GM21723 (cell line): ENCODE data around the gene KIAA0825.

Experiments
- ATAC-seq: cut with Tn5 transposase; IDR thresholded peaks from one replicate; pipeline ENCODE4 v1.9.1; 2021; ENCODE audit warnings: mild to moderate bottlenecking, moderate library complexity; ENCODE audit not compliant: unreplicated experiment

Gene KIAA0825

GRCh38 chr5:94517490-94518488 is 100.6 kb downstream of the KIAA0825 start:
- ATAC-seq = no peak

DNA sequence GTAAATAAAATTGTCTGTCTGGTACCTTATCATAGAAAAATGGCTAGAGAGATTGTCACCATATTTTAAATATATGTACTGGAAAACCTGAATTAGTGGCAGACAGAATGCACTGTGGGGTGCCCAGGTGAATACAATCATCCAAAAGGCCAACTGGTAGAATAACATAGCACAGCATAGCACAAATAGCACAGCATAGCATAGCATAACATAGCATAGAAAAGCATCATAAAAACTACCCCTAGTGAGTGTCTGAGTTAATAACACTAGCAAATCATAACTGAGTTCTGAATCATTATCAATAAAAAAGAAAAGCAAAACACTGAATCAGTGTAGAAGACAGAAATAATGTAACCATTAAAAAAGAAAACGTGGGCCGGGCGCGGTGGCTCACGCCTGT is 102.3 kb downstream of the KIAA0825 start:
- no peak for ATAC-seq

GRCh38 chr5:94508461-94509148 is 109.8 kb downstream of the KIAA0825 start:
- ATAC-seq = no peak

DNA sequence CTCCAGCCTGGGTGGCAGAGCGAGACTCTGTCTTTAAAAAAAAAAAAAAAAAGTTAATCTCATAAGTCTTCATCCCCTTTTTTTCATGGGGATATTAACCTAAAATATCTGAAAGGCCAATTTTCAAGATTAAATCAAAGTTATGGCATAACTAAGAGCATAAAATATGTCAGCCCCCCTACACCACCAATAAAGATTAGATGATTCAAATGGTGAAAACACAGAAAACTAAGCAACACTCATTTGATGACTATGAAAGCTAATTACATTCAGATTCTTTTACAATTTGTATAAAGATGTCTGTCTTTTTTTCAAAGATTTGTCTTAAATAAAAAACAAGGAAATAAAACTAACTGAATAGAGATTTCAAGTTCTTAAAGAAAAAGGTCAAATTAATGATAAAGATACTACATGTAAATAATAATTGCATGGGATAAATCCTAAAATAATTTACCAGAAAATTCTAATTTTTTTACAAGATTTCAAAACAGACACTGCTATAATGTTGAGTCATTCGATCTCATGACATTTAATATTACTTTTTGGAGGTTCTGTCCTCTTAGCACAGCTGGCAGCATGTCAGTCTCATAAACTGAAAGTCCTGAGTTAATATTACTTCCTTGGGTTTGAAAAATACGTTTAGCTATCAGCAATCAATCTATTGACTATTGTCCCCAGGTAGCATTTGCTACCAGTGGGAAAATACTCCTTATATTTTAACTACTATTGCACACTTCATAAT is 112.9 kb downstream of the KIAA0825 start:
- ATAC-seq = no peak

GRCh38 chr5:94503677-94504076 is 114.7 kb downstream of the KIAA0825 start:
- no peak for ATAC-seq

GRCh38 chr5:94501365-94501764 is 117.0 kb downstream of the KIAA0825 start:
- ATAC-seq = no peak

DNA sequence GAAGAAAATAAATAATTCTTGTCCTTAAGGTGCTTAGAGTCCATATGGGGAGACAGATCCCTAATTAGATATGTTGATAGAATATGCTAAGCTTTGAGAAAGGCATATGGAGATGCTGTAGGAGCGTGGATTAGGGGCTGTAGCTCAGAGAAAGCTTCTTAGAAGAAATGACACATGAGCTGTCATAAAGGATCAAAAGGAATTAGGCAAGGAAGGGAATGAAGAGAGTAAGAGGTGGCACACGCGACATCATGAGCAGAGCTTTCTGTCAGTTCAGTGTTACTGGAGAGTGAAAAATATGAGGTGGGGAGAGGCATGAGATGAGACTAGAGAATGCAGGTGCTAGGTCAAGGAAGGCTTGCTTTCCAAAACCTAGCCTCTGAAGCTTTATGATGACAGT is 118.6 kb downstream of the KIAA0825 start:
- no peak for ATAC-seq

GRCh38 chr5:94498199-94498598 is 120.2 kb downstream of the KIAA0825 start:
- ATAC-seq = no peak

DNA sequence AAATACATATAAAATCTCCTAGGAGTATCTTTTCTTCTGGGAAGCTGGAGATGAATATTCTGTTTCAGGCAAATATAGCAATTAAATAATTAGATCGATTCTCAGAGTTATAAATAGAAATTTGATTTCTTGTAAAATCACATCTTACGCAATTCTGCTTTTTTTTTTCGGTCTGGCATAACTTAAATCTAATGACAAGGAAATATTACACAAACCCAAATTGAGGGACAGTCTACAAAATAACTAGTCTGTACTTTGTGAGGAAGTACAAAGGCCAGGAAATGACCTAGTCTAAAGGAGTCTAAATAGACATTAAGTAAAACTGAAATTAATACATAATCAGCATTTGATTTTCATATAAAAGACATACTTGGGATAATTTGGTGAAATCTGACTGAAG is 133.3 kb downstream of the KIAA0825 start:
- ATAC-seq = no peak

DNA sequence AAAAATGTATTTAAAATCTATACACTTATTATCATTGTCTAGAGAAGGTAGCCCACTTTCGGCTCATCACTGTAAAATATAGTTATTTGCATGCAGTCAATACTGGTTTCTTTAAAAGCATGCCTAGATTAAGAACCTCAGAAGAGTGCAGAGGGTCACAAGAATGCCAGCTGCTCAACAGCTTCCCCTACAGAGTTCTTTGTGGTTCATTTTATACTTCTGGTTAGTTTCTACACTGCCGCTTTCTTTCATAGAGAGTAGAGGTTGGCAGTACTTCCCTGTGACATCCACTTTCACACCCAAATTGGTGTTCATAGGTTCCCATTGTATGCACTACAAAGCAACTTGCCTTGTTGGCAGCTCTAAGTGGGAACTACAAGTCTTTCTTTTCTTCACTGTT is 137.3 kb downstream of the KIAA0825 start:
- no peak for ATAC-seq

DNA sequence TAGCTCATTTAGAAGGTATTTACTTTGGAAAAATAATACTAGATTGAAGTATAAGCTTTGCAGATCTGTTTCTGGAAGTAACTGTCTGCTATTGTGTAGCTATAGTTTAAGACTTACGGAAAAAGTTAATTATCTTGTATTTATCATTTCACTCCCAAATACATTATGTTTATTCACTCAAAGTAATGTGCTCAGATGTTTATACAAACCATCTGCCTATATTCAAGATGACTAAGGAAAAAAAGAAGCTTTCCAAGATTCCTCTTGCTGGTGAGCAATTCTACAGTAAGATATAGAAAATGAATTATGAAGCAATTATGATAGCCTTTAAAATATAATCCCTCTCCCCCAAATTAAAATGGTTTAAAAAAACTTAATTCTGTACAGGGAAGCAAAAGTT is 137.9 kb downstream of the KIAA0825 start:
- no peak for ATAC-seq

DNA sequence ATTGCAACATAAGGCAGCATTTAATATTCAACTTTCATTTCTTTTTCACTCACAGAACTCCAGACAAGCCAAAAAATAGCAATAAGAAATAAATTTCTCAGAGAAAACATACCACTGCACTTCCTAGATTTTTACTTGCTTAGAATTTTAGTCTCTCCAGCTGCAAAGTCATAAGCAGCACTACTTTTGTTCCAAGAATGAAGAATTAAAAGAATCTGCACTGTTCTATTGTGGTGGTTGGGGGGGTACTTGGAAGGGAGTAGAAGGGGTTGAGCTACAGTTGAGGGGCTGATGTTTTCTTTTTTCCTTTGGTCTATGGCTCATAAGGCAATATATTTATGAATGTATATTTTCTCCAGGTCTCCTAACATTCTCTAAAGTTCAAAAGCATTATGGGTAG is 144.5 kb downstream of the KIAA0825 start:
- ATAC-seq = no peak

- no peak for ATAC-seq
Observed at GRCh38 chr5:94471521-94471920, 146.9 kb downstream of the KIAA0825 start.

- no peak for ATAC-seq
Observed at GRCh38 chr5:94470802-94471201, 147.6 kb downstream of the KIAA0825 start.

DNA sequence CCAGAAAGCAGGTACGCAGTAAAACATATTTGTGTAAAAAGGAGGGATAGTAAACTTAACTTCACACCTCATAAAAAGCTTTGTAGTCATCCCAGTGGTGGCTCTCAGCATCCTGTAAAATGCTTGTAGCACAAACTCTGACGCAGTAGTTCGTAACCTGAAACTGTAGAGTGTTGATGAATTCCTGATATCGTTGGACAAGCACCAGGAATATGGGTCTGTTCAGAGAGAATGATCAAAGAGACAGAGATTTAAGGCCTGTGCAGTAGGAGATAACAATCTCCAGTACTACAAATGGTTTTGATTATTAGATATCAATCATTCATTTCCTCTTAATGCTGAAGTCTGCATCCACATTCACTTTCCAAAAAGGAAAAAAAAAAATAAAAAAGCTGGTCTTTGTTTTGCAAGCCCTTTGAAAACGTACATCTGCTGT is 148.5 kb downstream of the KIAA0825 start:
- no peak for ATAC-seq

- no peak for ATAC-seq
Observed at GRCh38 chr5:94467954-94468930, 150.2 kb downstream of the KIAA0825 start.

GRCh38 chr5:94467346-94467953 is 151.0 kb downstream of the KIAA0825 start:
- ATAC-seq = no peak

GRCh38 chr5:94463739-94464138 is 154.7 kb downstream of the KIAA0825 start:
- no peak for ATAC-seq

DNA sequence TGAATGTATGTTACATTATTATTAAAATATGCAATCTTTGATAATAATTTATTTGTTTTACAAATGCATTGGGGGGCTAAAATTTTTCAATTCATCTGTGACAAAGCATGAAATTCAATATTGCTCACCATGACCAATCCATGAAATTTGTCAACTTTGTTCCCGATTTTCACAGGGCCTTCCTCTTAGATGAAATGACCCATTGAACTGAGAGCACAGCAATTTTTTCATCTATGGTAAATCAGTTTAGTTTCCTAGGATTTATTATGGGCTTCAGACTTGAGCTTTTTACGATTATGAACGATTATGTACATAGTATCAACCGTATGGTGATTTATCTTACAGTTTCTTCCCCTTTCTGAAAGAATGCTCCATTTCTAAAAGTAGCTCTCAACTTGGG is 157.3 kb downstream of the KIAA0825 start:
- ATAC-seq = no peak

- no peak for ATAC-seq
Observed at GRCh38 chr5:94459915-94460314, 158.5 kb downstream of the KIAA0825 start.
